ENCODE measurements around the gene RPUSD4.

DNA sequence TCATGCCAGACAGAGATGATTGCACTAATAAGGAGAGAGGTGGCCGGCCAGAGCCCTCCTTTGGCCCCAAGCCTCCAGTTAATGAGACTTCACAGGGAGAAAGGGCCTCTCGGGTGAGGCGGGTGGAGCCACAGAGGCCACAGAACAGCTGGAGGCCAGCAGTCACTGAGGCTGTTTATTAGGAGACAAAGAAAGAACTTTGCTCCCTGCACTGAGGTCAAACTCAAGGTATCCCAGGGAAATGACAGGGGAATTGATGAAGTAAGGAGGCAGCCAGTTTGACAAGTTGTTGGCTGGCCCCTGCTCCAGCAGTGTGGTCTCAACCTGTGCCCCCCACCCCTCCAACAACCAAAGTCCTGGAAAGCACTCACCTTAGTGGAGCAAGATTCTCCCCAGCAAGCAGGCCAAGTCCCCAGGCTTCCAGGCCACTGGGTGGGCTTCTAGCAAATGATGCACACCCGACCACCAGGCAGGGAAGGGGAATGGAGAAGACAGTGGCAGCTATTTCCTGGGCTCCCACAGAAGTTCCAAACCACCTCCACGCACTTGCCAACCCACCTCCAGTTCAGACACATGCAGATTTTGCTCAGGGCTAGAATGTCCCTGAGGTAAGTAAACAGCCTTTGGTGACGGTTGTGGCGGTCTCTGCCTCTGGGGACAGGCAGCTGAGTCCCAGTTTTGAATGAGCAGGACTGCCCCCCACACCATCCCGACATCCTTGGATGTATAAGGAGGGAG is 53.2 kb downstream of the RPUSD4 start:
- TF ChIP-seq, protein P1, sequence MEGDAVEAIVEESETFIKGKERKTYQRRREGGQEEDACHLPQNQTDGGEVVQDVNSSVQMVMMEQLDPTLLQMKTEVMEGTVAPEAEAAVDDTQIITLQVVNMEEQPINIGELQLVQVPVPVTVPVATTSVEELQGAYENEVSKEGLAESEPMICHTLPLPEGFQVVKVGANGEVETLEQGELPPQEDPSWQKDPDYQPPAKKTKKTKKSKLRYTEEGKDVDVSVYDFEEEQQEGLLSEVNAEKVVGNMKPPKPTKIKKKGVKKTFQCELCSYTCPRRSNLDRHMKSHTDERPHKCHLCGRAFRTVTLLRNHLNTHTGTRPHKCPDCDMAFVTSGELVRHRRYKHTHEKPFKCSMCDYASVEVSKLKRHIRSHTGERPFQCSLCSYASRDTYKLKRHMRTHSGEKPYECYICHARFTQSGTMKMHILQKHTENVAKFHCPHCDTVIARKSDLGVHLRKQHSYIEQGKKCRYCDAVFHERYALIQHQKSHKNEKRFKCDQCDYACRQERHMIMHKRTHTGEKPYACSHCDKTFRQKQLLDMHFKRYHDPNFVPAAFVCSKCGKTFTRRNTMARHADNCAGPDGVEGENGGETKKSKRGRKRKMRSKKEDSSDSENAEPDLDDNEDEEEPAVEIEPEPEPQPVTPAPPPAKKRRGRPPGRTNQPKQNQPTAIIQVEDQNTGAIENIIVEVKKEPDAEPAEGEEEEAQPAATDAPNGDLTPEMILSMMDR (IDR thresholded peaks at IDR 0.05): no peak
- TF ChIP-seq POLR2A (IDR thresholded peaks at IDR 0.05): no peak
